Fibroblast of pulmonary artery (primary cell): ENCODE measurements around the gene ASTN2.

Experiments used
- DNase-seq: peaks from one replicate; pipeline ENCODE4 v3.0.0-alpha.2; 2010; ENCODE audit warnings: low read depth
- H3K4me3 ChIP-seq: replicated peaks from 2 replicates; pipeline ENCODE4 v1.5.1; 2011; ENCODE audit warnings: low read depth, mild to moderate bottlenecking, control low read depth, low read length, moderate library complexity
- TF ChIP-seq, protein P1 (sequence below): IDR thresholded peaks from 2 replicates; pipeline ENCODE4 v1.5.1; 2011; ENCODE audit warnings: mild to moderate bottlenecking, control low read depth, low read length, inconsistent platforms; ENCODE audit errors: missing control alignments

ASTN2 gene

GRCh38 chr9:116737152-116737546, 677.7 kb downstream of the ASTN2 start:
- TF ChIP-seq, protein P1, sequence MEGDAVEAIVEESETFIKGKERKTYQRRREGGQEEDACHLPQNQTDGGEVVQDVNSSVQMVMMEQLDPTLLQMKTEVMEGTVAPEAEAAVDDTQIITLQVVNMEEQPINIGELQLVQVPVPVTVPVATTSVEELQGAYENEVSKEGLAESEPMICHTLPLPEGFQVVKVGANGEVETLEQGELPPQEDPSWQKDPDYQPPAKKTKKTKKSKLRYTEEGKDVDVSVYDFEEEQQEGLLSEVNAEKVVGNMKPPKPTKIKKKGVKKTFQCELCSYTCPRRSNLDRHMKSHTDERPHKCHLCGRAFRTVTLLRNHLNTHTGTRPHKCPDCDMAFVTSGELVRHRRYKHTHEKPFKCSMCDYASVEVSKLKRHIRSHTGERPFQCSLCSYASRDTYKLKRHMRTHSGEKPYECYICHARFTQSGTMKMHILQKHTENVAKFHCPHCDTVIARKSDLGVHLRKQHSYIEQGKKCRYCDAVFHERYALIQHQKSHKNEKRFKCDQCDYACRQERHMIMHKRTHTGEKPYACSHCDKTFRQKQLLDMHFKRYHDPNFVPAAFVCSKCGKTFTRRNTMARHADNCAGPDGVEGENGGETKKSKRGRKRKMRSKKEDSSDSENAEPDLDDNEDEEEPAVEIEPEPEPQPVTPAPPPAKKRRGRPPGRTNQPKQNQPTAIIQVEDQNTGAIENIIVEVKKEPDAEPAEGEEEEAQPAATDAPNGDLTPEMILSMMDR, result peak; percentile 97
- peak; percentile 75 for DNase-seq
- H3K4me3 ChIP-seq, result no peak overlapping the region

GRCh38 chr9:116736399-116737151, 678.3 kb downstream of the ASTN2 start:
- no peak for DNase-seq
- no peak overlapping the region for H3K4me3 ChIP-seq
- TF ChIP-seq, protein P1, result no peak

- no peak for DNase-seq
- H3K4me3 ChIP-seq, result no peak overlapping the region
- TF ChIP-seq, protein P1, result no peak
These were observed 681.7 kb downstream of the ASTN2 start for GRCh38 chr9:116733010-116733641.

- TF ChIP-seq, protein P1, result no peak
- no peak for DNase-seq
- H3K4me3 ChIP-seq, result no peak overlapping the region
These were observed 688.3 kb downstream of the ASTN2 start for GRCh38 chr9:116726602-116727001.

DNA sequence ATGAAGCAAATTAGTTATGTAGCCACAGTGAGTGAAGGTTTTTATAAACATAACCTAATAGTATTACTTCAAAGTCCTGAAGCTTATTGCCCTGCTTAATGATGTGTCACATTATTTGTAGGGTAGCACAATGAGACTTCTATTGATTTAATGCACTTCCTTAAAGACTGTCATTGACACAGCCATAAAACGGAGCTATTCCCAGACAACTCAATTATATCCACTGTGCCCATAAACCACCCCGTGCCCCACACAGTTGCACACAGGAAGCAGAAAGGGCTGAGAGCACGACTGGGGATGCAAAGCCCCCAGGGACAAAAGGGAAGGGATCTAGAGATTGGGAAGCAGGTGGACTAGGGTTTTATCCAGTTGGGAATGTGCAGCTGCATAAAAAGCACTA, 690.7 kb downstream of the ASTN2 start:
- no peak for DNase-seq
- TF ChIP-seq, protein P1, result no peak
- no peak overlapping the region for H3K4me3 ChIP-seq

GRCh38 chr9:116721944-116722343, 692.9 kb downstream of the ASTN2 start:
- H3K4me3 ChIP-seq, result no peak overlapping the region
- no peak for DNase-seq
- TF ChIP-seq, protein P1, result no peak
